HS-27A (cell line): ENCODE measurements around the gene PIR.

Source experiments
- DNase-seq: peaks from one replicate; pipeline ENCODE4 v3.0.0-alpha.2; 2012; ENCODE audit warnings: low read depth, missing footprints

The PIR gene

DNA sequence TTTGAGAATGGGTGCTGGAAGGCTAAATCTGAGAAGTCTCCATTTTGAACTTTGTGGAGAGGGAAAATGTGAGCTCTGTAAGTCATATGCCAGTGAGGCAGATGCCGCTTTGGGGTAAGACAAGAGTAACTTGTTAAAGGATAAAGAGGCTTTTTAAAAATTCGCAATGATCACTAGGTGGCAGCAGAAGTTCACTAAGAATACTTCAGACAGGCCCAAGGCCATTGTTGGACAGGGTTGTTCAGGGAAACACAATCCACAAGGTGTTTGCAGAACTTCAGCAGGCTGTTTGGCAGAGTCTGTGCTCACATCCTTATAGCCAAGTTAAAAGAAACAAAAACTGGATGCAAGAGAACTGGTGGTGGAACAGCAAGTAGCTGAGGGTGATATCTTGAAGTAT is 144.1 kb downstream of the PIR start:
- DNase-seq = no peak

DNA sequence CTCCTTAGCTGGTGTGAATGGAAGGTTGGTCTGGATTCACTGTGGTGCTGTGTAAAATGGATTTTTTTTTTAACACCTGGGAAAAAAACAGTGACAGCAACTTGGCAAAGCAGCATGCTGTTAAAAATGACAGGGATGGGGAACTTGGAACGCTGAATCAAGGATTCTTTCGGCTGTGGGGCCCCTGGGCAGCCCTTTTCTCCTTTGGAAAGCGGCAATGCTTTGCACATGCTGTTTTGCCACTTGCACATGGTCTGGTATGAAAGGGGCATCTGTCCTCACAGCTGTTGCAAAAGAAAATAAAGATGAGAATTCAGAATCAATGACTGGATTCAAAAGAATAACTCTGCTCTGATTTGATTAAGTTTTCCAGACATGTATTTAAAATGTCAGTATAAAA is 147.2 kb downstream of the PIR start:
- DNase-seq = no peak

DNA sequence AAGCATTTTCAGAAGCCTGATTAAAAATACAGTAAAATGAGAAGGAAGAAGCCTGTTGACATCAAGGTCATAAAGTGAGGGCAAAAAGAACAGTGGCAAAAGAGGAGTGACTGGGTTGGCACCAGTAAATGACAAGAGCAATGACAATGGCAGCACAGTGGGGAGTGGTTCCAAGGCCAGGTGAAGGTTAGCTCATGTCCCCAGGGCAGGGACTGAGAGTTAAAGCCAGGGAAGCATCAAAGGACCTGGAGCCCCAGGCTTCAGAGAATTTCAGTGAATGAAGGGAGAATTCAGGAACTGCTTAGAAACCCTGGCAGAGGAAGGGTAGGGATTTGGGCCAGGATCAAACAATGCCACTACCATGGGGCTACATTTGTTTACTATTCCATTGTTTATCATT is 149.0 kb downstream of the PIR start:
- DNase-seq = no peak

GRCh38 chrX:15343075-15343476 is 150.1 kb downstream of the PIR start:
- no peak for DNase-seq

- no peak for DNase-seq
Observed at GRCh38 chrX:15340867-15341266, 152.3 kb downstream of the PIR start.

- DNase-seq = no peak
Observed at GRCh38 chrX:15336023-15336413, 157.1 kb downstream of the PIR start.

DNA sequence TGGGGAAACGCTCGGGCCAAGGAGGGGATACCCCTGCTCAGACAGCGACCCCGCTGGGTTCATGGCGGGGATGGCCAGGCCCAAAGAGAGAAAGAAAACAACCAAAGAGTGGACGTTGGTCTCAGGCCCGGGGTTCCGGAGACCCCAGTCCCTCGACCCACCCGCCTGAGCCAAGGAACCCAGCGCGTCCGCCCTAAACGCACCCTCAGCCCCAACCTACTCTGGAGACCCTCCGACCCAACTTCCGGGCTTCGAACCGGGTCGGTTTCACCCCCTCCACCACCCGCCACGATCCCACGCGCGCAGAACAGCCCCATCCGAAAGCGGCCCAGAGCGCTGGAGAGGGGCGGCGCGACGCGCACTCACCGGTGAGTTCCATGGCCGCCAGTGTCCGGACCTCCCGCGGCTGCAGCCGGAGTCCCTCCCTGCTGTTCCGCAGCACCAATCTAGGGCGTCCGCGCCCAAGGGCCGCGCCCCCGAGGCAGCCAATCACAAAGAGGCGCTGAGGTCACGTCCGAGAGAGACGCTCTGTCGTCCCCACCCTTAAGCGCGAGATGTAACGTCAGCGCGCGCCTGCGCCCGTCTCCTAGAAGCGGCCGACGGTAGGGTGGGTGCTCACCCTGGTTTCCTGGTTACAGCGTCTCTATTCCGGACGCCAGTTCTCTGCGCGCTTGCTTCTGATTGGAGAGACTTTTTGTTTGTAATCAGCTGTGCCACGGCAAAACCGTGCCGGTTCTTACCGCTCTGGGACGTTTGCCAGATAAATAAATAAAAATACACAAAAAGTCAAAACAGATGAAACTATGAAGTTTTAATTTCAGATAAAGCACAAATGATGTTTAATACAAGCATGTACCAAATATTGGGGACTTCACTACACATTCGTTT is 157.8 kb downstream of the PIR start, which contains the start of gene PIGA:
Gene PIGA, minus strand, starts transcription at position 389 of the 888 bp plus-strand sequence. CDS start 3,593 bp downstream, outside the sequence.
- DNase-seq = peak; percentile 72
